Measurements from ENCODE around the gene BTBD17.

- TF ChIP-seq CTCF (conservative IDR thresholded peaks at IDR 0.05; ENCODE audit: low read depth in 2 of 2) (no peak), REST (IDR thresholded peaks at IDR 0.05; ENCODE audit: unreplicated experiment) (no peak), EZH2 (IDR thresholded peaks at IDR 0.05; ENCODE audit: low read depth, unreplicated experiment) (no peak), POLR2AphosphoS5 (IDR thresholded peaks at IDR 0.05; ENCODE audit: low read depth) (no peak), ZNF114 (CRISPR knock-in tag; IDR thresholded peaks at IDR 0.05) (no peak), CREB1 (CRISPR knock-in tag; IDR thresholded peaks at IDR 0.05; ENCODE audit: low read depth) (no peak), JUNB (IDR thresholded peaks at IDR 0.05; ENCODE audit: unreplicated experiment) (no peak), EZH2phosphoT487 (IDR thresholded peaks at IDR 0.05; ENCODE audit: unreplicated experiment) (no peak), STAT1 (IDR thresholded peaks at IDR 0.05; ENCODE audit: unreplicated experiment) (no peak)
Measured at GRCh38 chr17:74404789-74405188, 43.1 kb upstream of the BTBD17 start.

All from GM23338 (cell line).